ENCODE measurements around the gene CIRBP.

GRCh38 chr19:1240925-1241324, 28.2 kb upstream of the CIRBP start:
- TF ChIP-seq CTCF (conservative IDR thresholded peaks at IDR 0.05; ENCODE audit: low read length) (no peak), EZH2phosphoT487 (IDR thresholded peaks at IDR 0.05; ENCODE audit: borderline replicate concordance, low read depth, low read length) (no peak)

All from OCI-LY7 (cell line).